ENCODE data around the gene GREB1.

The GREB1 gene

DNA sequence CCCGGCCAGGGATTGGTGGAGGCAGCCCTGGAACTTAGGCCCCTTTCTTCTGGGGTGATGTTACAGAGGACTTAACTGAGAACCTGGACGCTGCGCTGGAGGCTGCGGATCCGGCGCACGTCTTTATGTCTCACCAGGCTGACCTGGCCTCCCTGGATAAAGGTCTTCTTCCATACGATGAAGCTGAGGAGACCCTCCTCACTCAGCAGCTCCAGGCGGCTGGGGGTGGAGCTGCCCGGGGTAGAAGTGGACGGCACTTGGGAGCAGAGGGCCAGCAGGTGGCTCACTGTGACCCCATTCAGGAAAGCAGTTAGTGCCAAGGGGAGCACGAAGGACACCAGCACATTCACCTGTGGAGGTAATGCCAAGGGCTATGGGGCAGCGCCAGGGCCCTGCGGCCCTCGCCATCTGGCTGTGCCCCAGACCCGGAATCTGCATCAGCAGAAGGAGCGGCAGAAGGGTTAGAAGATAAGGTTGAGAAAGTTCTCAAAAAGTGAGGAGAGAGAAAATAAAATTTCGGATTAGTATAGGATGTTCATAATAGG is 128.1 kb downstream of the GREB1 start (continued):
- TF ChIP-seq ZNF391 (tag by site-specific recombination; IDR thresholded peaks at IDR 0.05; ENCODE audit: borderline replicate concordance, low read depth) = no peak

DNA sequence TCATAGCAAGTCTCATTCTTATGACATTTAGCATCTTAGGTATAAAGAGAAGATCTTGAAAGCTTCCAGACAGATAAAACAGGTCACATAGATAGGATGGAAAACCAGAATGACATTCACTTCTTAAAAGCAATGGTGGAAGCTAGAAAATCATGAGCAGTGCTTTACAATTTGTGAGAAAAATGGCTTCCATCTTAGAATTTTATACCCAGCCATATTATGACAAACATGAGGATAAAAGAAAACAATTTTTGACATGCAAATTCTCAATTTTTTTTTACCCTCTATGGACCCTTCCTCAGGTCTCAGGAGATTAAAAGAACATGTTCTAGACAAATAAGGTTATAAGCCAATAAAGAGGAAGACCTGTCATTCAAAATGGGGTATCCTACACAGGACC is 129.0 kb downstream of the GREB1 start:
- H3K9me3 ChIP-seq (ENCODE audit: control insufficient read depth, insufficient read depth, low read depth, low read length) = no peaks in the 10 kb centered on the region; the same call in 1 of the 2 replicates
- ChIA-PET POLR2A (no interaction called here), CTCF (interaction anchor here (0.8 to 5.3 kb wide), 3 partner anchors 14 to 850 kb away, joined by 3 to 32 read pairs (median 3); partner anchors contain the start of gene PDIA6)
- TF ChIP-seq ZSCAN30 (tag by site-specific recombination; IDR thresholded peaks at IDR 0.05) = no peak
- no peak for TF ChIP-seq BCL11A (tag by site-specific recombination; IDR thresholded peaks at IDR 0.05; ENCODE audit: low read depth)
- no peak for TF ChIP-seq ZNF416 (tag by site-specific recombination; IDR thresholded peaks at IDR 0.05)
- TF ChIP-seq ZNF747 (tag by site-specific recombination; IDR thresholded peaks at IDR 0.05) = no peak
- no peak for TF ChIP-seq GLIS2 (tag by site-specific recombination; IDR thresholded peaks at IDR 0.05)
- no peak for TF ChIP-seq ZNF324 (tag by site-specific recombination; IDR thresholded peaks at IDR 0.05)
- TF ChIP-seq SETDB1 (IDR thresholded peaks at IDR 0.05; ENCODE audit: insufficient read length, low read length) = peak; percentile 80
- no peaks in the 10 kb centered on the region for H3K36me3 ChIP-seq (ENCODE audit: control insufficient read depth in 2 of 2, insufficient read depth in 1 of 2, low read length in 2 of 2)
- no peak overlapping the region for H3K4me3 ChIP-seq (ENCODE audit: low read depth, low read length)
- H3K27ac ChIP-seq (ENCODE audit: extremely low read depth, low read depth, low read length) = no peak overlapping the region
- no peaks in the 10 kb centered on the region; the same call in 1 of the 2 replicates for H3K4me1 ChIP-seq (ENCODE audit: control insufficient read depth, insufficient read depth, low read length)

DNA sequence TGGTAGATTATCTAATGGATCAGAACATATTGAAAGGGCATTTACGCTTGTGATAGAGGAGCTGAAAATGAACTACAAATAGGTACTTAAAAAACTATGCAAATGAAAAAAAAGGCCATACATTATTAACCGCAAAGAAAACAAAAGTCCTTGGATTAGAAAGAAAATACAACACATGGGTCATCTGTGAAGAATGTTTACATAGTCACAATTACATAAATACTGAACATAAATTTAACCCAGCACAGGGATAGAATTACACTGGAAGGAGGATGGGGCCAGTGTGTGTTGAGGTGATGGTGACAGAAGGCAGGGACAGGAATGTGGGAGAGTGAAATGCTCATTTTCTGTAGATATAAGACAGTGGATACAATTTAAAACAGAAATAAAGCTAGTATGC is 129.6 kb downstream of the GREB1 start:
- H3K36me3 ChIP-seq (ENCODE audit: control insufficient read depth in 2 of 2, insufficient read depth in 1 of 2, low read length in 2 of 2) = no peaks in the 10 kb centered on the region
- no peaks in the 10 kb centered on the region; the same call in 1 of the 2 replicates for H3K4me1 ChIP-seq (ENCODE audit: control insufficient read depth, insufficient read depth, low read length)
- POLR2A ChIA-PET = no interaction called here
- no peaks in the 10 kb centered on the region; the same call in 1 of the 2 replicates for H3K9me3 ChIP-seq (ENCODE audit: control insufficient read depth, insufficient read depth, low read depth, low read length)
- no peak overlapping the region for H3K4me3 ChIP-seq (ENCODE audit: low read depth, low read length)
- no peak overlapping the region for H3K27ac ChIP-seq (ENCODE audit: extremely low read depth, low read depth, low read length)
- CTCF ChIA-PET = interaction anchor here (0.9 to 5.3 kb wide), 3 partner anchors 19 to 851 kb away, joined by 3 to 32 read pairs (median 4); partner anchors contain the start of gene PDIA6
- no peak for TF ChIP-seq ZNF670 (tag by site-specific recombination; IDR thresholded peaks at IDR 0.05; ENCODE audit: low read depth)
- TF ChIP-seq FEZF1 (tag by site-specific recombination; IDR thresholded peaks at IDR 0.05) = peak; percentile 89
- TF ChIP-seq, protein P1, sequence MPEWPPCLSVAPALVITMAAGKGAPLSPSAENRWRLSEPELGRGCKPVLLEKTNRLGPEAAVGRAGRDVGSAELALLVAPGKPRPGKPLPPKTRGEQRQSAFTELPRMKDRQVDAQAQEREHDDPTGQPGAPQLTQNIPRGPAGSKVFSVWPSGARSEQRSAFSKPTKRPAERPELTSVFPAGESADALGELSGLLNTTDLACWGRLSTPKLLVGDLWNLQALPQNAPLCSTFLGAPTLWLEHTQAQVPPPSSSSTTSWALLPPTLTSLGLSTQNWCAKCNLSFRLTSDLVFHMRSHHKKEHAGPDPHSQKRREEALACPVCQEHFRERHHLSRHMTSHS (tag by site-specific recombination; IDR thresholded peaks at IDR 0.05) = no peak
- no peak for TF ChIP-seq ZNF544 (tag by site-specific recombination; IDR thresholded peaks at IDR 0.05)
- no peak for TF ChIP-seq GLI4 (tag by site-specific recombination; IDR thresholded peaks at IDR 0.05)
- TF ChIP-seq ZNF23 (tag by site-specific recombination; IDR thresholded peaks at IDR 0.05; ENCODE audit: borderline replicate concordance) = no peak
- TF ChIP-seq, protein P2, sequence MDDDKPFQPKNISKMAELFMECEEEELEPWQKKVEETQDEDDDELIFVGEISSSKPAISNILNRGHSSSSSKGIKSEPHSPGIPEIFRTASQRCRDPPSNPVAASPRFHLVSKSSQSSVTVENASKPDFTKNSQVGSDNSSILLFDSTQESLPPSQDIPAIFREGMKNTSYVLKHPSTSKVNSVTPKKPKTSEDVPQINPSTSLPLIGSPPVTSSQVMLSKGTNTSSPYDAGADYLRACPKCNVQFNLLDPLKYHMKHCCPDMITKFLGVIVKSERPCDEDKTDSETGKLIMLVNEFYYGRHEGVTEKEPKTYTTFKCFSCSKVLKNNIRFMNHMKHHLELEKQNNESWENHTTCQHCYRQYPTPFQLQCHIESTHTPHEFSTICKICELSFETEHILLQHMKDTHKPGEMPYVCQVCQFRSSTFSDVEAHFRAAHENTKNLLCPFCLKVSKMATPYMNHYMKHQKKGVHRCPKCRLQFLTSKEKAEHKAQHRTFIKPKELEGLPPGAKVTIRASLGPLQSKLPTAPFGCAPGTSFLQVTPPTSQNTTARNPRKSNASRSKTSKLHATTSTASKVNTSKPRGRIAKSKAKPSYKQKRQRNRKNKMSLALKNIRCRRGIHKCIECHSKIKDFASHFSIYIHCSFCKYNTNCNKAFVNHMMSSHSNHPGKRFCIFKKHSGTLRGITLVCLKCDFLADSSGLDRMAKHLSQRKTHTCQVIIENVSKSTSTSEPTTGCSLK (tag by site-specific recombination; IDR thresholded peaks at IDR 0.05) = no peak
- TF ChIP-seq ZNF843 (tag by site-specific recombination; IDR thresholded peaks at IDR 0.05) = 0 out of 2 replicates have a peak, but pooled peaks have one; percentile 25
- no peak for TF ChIP-seq ZNF174 (tag by site-specific recombination; IDR thresholded peaks at IDR 0.05)
- no peak for TF ChIP-seq KLF9 (tag by site-specific recombination; IDR thresholded peaks at IDR 0.05; ENCODE audit: low read depth)
- peak; percentile 72; the same call in 1 of the 2 replicates for TF ChIP-seq BCL11A (tag by site-specific recombination; IDR thresholded peaks at IDR 0.05; ENCODE audit: low read depth)
- no peak for TF ChIP-seq ZNF223 (tag by site-specific recombination; IDR thresholded peaks at IDR 0.05)
- TF ChIP-seq ZNF140 (tag by site-specific recombination; IDR thresholded peaks at IDR 0.05) = no peak
- TF ChIP-seq, protein P3, sequence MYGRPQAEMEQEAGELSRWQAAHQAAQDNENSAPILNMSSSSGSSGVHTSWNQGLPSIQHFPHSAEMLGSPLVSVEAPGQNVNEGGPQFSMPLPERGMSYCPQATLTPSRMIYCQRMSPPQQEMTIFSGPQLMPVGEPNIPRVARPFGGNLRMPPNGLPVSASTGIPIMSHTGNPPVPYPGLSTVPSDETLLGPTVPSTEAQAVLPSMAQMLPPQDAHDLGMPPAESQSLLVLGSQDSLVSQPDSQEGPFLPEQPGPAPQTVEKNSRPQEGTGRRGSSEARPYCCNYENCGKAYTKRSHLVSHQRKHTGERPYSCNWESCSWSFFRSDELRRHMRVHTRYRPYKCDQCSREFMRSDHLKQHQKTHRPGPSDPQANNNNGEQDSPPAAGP (tag by site-specific recombination; IDR thresholded peaks at IDR 0.05) = no peak
- TF ChIP-seq ZFP3 (tag by site-specific recombination; IDR thresholded peaks at IDR 0.05; ENCODE audit: low read depth) = no peak
- TF ChIP-seq, protein P4, sequence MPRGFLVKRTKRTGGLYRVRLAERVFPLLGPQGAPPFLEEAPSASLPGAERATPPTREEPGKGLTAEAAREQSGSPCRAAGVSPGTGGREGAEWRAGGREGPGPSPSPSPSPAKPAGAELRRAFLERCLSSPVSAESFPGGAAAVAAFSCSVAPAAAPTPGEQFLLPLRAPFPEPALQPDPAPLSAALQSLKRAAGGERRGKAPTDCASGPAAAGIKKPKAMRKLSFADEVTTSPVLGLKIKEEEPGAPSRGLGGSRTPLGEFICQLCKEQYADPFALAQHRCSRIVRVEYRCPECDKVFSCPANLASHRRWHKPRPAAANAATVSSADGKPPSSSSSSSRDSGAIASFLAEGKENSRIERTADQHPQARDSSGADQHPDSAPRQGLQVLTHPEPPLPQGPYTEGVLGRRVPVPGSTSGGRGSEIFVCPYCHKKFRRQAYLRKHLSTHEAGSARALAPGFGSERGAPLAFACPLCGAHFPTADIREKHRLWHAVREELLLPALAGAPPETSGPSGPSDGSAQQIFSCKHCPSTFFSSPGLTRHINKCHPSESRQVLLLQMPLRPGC (tag by site-specific recombination; IDR thresholded peaks at IDR 0.05) = 0 out of 2 replicates have a peak, but pooled peaks have one; percentile 52
- no peak for TF ChIP-seq ZNF121 (tag by site-specific recombination; IDR thresholded peaks at IDR 0.05)
- peak; percentile 77 for TF ChIP-seq SP7 (tag by site-specific recombination; IDR thresholded peaks at IDR 0.05)
- TF ChIP-seq, protein P5, sequence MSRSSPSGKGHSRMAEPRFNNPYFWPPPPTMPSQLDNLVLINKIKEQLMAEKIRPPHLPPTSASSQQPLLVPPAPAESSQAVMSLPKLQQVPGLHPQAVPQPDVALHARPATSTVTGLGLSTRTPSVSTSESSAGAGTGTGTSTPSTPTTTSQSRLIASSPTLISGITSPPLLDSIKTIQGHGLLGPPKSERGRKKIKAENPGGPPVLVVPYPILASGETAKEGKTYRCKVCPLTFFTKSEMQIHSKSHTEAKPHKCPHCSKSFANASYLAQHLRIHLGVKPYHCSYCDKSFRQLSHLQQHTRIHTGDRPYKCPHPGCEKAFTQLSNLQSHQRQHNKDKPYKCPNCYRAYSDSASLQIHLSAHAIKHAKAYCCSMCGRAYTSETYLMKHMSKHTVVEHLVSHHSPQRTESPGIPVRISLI (tag by site-specific recombination; IDR thresholded peaks at IDR 0.05) = peak; percentile 97
- no peak for TF ChIP-seq ZNF677 (tag by site-specific recombination; IDR thresholded peaks at IDR 0.05)
